K562 (cell line): ENCODE measurements around the gene EIF3K.

Experiments used
- CTCF ChIP-seq, 3 experiments: IDR thresholded peaks in 2 of 3; conservative IDR thresholded peaks in 1 of 3; 2 replicates each; pipeline ENCODE4 v1.5.1; 2011 to 2012; ENCODE audit warnings: low read length in 3 of 3, mild to moderate bottlenecking in 3 of 3, control low read depth in 2 of 3, improper control_type of control experiment in 1 of 3, inconsistent platforms in 1 of 3, low read depth in 1 of 3, mixed read lengths in 1 of 3, moderate library complexity in 1 of 3; ENCODE audit not compliant: insufficient read depth in 2 of 3
- PRPF4 ChIP-seq: fragments of 200-400 bp; formaldehyde crosslinking; IDR thresholded peaks from one replicate; pipeline ENCODE4 v1.6.1; 2017; ENCODE audit warnings: low read length, low read depth, mild to moderate bottlenecking; ENCODE audit not compliant: insufficient read depth, poor library complexity, severe bottlenecking
- SP1 ChIP-seq: sonication (generic); formaldehyde crosslinking; IDR thresholded peaks from 2 replicates; pipeline ENCODE4 v1.8.1; 2022; ENCODE audit warnings: mild to moderate bottlenecking, missing genetic modification reagents

DNA sequence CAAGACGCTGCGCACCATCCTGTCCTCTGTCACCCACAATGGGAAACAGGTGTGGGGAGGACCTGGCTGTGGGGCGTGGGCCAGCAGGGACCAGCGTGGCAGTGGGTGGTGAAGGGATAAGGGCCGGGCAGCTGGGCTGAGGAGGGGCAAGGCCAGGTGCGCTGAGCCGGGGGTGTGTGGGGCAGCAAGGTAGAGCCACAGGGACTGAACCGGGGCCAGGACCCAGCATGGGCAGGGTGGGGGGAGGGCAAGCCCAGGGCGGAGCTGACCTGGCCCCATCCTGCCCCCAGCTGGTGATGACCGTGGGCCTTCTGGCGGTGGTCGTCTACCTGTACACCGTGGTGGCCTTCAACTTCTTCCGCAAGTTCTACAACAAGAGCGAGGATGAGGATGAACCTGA lies 38.9 kb upstream of the EIF3K start:
- no peak for TF ChIP-seq CTCF (IDR thresholded peaks at IDR 0.05 in 2 of 3, conservative IDR thresholded peaks at IDR 0.05 in 1 of 3; ENCODE audit: insufficient read depth in 2 of 3, low read depth in 1 of 3, low read length in 3 of 3)
- TF ChIP-seq PRPF4: no peak
- TF ChIP-seq SP1: no peak
